ENCODE results near the gene CCND1. TPM values are rescaled to one million over a fixed set of nuclear protein-coding genes. Genes with fewer than 3 reads are reported as not detected.
"Not testable (repeated sequence)": the region's sequence is repeated elsewhere in the genome, so short reads cannot be mapped to it uniquely, and the experiment has no call there.

Gene CCND1
- total RNA-seq, 1 donor from 2014 or later = 83.8 TPM

GRCh38 chr11:69618237-69618636 lies 22.7 kb upstream of the CCND1 start:
- no peak for DNase-seq

- DNase-seq = no peak
These were observed 20.2 kb upstream of the CCND1 start for GRCh38 chr11:69620683-69621290.

GRCh38 chr11:69622097-69622681 lies 18.8 kb upstream of the CCND1 start:
- not testable (repeated sequence) for DNase-seq

GRCh38 chr11:69624293-69624692 lies 16.7 kb upstream of the CCND1 start:
- DNase-seq = no peak

- no peak for DNase-seq
These were observed 15.5 kb upstream of the CCND1 start for GRCh38 chr11:69625476-69625875.

GRCh38 chr11:69627551-69627950 lies 13.4 kb upstream of the CCND1 start:
- DNase-seq = no peak

- DNase-seq = no peak
These were observed 10.9 kb upstream of the CCND1 start for GRCh38 chr11:69630017-69630416.

GRCh38 chr11:69630424-69630823 lies 10.5 kb upstream of the CCND1 start:
- no peak for DNase-seq

- DNase-seq = no peak
These were observed 8.1 kb upstream of the CCND1 start for GRCh38 chr11:69632900-69633299.

- no peak for DNase-seq
These were observed 6.9 kb upstream of the CCND1 start for GRCh38 chr11:69634069-69634468.

GRCh38 chr11:69634590-69634989 lies 6.4 kb upstream of the CCND1 start:
- DNase-seq = no peak

GRCh38 chr11:69635195-69635594 lies 5.8 kb upstream of the CCND1 start:
- peak; percentile 76 for DNase-seq

- no peak for DNase-seq
These were observed 5.0 kb upstream of the CCND1 start for GRCh38 chr11:69635804-69636511.

GRCh38 chr11:69636512-69637197 lies 4.3 kb upstream of the CCND1 start:
- DNase-seq = peak; percentile 50

GRCh38 chr11:69637198-69637940 lies 3.6 kb upstream of the CCND1 start:
- no peak for DNase-seq

GRCh38 chr11:69637941-69638871 lies 2.8 kb upstream of the CCND1 start:
- DNase-seq = peak; percentile 29

- peak; percentile 95 for DNase-seq
These were observed 1.8 kb upstream of the CCND1 start for GRCh38 chr11:69638941-69639681.

- DNase-seq = no peak
These were observed 1.1 kb upstream of the CCND1 start for GRCh38 chr11:69639831-69640230.

GRCh38 chr11:69640260-69640994 lies 529 bp upstream of the CCND1 start:
- DNase-seq = no peak
